Stimulated activated CD8-positive, alpha-beta memory T cell treated with anti-CD3 and anti-CD28 coated beads, Interleukin-15, amount 100 ng/mL, for 1 hour (primary cell): ENCODE measurements around the gene PLCD3.

Source experiments
- DNase-seq: peaks from one replicate; pipeline ENCODE4 v3.0.0-alpha.2; 2020; ENCODE audit warnings: low read depth

PLCD3 gene, protein sequence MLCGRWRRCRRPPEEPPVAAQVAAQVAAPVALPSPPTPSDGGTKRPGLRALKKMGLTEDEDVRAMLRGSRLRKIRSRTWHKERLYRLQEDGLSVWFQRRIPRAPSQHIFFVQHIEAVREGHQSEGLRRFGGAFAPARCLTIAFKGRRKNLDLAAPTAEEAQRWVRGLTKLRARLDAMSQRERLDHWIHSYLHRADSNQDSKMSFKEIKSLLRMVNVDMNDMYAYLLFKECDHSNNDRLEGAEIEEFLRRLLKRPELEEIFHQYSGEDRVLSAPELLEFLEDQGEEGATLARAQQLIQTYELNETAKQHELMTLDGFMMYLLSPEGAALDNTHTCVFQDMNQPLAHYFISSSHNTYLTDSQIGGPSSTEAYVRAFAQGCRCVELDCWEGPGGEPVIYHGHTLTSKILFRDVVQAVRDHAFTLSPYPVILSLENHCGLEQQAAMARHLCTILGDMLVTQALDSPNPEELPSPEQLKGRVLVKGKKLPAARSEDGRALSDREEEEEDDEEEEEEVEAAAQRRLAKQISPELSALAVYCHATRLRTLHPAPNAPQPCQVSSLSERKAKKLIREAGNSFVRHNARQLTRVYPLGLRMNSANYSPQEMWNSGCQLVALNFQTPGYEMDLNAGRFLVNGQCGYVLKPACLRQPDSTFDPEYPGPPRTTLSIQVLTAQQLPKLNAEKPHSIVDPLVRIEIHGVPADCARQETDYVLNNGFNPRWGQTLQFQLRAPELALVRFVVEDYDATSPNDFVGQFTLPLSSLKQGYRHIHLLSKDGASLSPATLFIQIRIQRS

DNA sequence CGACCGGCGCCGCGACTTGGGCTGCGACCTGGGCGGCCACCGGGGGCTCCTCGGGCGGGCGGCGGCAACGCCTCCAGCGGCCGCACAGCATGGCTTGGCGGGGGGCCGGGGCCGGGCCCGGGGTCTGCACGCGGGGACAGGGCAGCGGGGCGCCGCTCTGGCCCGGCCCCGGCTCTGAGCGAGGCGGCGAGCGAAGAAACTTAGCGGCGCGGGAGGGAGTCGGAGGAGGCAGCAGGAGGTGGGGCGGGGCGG, at the start of gene PLCD3:
Gene PLCD3, minus strand, starts transcription at position 196 of the 252 bp plus-strand sequence. Its CDS starts 105 bp downstream, at position 91.
- no peak for DNase-seq

DNA sequence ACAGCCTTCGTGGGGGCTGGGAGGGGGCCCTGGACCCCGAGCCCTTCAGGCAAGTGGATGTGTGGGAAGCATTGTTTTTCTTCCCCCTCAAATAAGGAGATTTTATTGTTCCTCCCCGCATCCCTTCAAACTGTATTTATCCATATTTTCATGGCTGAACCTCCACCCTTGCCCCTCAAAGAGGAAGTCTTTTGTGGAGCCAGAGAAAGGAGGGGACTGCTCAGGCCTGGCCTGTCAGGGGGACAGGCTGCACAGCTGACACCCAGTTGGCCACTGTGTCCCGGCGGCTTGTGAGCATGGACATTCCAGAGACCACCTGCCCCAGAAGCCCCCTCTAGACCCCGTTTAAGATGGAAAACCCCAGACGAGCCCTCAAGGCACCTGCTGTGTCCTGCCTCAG, 45.2 kb upstream of the PLCD3 start:
- DNase-seq: no peak

- DNase-seq: no peak
Observed at GRCh38 chr17:45175759-45176115, 43.4 kb upstream of the PLCD3 start.

GRCh38 chr17:45172541-45173286, 40.4 kb upstream of the PLCD3 start:
- peak; percentile 20 for DNase-seq

DNA sequence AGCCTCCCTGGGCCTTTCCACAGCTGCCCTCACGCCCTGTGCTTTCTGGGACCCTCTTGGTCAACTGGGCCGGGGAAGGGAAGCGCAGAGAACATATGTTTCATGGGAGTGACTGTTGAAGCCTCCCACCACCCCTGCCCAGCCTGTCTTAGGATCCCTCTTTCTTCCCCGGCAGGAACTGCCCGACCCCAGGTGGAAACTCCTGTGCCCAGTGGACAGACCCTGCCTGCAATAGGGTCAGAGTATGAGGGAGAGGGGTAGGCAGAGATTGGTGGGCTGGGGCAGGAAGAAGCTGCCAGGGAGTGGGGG, 39.9 kb upstream of the PLCD3 start:
- DNase-seq: no peak

DNA sequence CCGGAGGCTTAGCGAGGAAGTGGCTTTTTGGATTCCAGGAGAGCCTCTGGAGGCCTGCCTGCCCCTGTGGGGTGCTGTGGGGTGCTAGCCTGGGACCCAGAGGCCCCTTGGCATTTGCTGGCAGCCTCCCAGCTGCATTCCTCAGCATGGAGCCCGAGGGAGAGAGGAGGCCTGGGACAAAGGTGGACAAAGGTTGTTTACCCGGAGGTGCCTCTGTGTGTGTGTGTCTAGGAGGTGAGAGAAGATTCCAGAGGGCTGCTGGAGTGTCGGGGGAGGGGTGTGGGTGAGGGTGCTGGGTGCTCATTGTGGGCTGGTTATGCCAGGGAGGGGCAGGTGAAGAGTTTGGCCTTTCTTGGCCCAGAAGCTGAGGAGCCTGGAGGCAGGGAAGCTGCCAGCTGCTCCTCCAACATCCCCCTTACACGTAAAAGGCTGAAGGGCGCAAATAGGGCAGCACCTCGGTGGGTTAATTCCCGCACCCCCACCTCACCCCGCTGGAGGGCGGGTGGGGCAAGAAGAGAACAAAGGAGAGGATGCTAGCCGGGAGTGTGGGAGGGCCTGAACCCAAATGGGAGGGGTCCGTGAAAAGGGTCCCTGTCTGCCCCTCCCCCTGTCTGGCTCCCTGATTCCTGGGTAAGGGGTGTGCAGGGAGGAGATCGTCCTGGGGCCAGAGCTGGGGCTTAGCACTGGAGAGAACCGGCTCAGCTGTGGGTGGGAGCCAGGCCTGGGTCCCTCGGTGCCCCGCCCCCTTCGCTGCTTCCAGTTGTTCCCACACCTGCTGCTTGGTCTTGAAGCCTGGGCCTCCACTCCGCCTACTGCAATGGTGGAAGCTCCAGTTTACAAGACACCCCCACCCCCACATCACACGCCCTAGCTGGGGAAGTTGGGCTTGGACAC, 39.3 kb upstream of the PLCD3 start:
- DNase-seq: no peak

- no peak for DNase-seq
Observed at GRCh38 chr17:45170931-45171337, 38.6 kb upstream of the PLCD3 start.

DNA sequence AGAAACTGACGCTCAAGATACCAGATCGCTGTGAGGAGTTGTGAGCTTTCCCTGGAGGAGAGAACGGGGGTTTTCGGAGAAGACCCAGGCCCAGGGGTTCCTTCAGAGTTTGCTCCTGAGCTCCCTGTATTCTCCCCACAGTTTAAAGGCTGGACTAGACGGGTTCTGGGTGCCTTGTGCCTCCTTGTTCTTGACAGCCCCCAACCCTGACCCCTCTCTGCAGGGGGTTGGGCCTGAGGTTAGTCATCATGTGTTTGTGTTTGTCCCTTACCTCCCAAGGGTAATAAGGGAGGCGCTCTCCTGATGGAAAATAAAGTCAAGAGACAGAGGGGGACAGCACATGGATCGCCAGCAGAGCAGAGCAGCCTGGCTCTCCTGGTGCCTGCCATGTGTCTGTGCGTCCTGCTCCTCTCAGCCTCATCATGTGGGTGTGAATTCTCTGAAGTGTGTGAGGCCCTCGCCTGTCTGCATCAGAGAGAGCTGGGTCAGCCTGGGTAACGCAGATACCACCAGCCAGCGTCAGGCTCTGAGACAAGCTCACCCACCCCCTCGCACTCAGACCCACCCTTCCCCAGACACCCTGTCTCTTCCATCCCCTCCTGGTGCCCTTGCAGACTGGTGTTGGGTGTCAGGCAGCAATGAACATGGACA, 38.1 kb upstream of the PLCD3 start:
- no peak for DNase-seq

DNA sequence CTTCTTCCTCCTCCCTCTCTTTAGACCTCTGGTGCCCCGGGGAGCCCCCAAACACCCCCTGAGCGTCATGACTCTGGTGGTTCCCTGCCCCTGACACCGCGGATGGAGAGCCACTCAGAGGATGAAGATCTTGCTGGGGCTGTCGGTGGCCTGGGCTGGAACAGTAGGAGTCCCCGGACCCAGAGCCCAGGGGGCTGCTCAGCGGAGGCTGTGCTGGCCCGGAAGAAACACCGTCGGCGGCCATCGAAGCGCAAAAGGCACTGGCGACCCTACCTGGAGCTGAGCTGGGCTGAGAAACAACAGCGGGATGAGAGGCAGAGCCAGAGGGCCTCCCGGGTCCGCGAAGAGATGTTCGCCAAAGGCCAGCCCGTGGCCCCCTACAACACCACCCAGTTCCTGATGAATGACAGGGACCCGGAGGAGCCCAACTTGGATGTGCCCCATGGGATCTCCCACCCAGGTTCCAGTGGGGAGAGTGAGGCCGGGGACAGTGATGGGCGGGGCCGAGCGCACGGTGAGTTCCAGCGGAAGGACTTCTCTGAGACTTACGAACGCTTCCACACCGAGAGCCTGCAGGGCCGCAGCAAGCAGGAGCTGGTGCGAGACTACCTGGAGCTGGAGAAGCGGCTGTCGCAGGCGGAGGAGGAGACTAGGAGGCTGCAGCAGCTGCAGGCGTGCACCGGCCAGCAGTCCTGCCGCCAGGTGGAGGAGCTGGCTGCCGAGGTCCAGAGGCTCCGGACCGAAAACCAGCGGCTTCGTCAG, 36.9 kb upstream of the PLCD3 start:
- no peak for DNase-seq

DNA sequence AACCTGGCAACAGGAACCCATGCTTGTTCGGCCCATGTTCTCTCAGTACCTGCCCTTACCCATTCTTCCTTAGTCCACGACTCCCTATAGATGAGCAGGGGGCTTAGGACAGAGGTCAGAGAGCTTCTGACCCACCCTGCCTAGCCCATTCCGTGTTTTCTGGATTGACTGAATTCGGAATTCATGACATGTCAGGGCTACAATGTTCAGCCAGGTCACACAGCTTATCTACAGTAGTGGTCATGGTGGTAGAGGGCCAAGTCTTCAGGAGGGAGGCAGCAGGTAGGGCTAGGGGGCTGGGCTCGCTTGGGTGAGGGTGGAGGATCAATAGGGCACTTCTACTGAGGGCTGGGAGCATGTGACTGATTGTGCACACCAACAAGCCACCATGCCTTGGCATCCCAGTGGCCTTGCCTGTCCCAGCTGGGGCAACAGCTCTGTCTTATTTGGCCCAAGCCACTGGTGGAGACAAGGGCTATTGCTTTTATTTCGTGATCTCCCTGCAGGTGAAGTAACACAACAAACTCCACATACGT, 32.5 kb upstream of the PLCD3 start:
- no peak for DNase-seq

GRCh38 chr17:45162025-45162687, 29.8 kb upstream of the PLCD3 start:
- DNase-seq: no peak

- peak; percentile 99 for DNase-seq
Observed at GRCh38 chr17:45161288-45162024, 29.1 kb upstream of the PLCD3 start, which contains the start of gene HEXIM2. Gene HEXIM2 (plus strand): TSS chr17:45161875. CDS start chr17:45162794, 919 bp downstream.

DNA sequence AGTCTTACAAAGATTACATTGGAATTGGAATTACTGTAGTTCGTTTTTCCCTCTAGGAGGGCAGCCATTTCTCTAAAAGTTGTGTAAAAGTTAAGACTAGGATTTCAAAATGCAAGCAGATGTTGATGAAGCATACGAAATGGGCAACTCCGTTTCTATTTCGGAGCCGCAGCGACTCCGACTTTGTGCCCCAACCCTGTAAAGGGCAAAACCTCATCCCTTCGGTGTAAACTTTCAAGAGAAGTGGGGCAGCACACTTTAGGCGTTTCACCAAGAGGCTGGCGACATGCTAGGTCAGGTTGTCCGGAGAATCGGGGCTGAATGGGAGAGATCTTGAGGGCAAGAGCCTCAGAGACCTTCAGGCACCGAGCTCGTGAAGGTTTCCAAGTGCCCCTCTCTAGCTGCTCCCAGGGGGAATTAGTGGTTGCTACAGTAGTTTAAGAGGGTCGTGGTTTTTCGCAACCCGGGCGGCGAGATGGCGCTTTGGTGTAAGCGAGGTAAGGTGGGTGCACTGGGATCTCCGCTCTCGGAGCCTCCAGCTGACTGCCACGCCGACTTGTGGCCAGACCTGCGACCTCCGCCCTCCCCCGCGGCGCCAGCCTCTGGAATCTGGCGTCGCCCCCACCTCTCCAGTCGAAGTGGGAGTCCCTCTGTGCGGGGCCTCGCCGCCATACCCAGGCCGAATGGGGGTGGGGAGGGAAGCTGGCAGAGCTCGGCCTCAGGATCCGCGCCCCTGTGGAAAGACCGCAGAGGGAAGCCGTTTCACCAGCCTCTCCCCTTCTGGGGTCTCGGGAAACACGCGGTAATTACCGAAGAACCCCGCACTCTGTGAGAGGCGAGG, 28.4 kb upstream of the PLCD3 start:
- DNase-seq: no peak

DNA sequence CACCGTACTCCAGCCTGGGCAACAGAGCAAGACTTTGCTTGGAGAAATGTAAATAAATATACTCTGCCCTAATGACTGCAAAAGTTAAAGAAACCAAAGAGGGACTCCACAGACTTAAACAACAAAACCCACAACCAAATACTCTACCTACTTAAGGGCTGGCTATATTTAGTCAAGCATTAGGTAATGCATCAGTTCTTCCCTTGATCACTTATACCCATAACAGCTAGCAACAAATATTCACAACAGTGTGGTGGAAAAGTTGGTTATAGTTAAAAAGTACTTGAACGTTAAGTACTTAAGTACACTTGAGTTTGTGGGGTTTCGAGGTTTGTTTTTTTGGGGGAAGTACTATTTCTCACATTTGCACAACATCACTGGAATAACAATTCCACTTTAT, 23.9 kb upstream of the PLCD3 start:
- no peak for DNase-seq

- DNase-seq: no peak
Observed at GRCh38 chr17:45155483-45155882, 23.2 kb upstream of the PLCD3 start.

- no peak for DNase-seq
Observed at GRCh38 chr17:45155029-45155428, 22.7 kb upstream of the PLCD3 start.

DNA sequence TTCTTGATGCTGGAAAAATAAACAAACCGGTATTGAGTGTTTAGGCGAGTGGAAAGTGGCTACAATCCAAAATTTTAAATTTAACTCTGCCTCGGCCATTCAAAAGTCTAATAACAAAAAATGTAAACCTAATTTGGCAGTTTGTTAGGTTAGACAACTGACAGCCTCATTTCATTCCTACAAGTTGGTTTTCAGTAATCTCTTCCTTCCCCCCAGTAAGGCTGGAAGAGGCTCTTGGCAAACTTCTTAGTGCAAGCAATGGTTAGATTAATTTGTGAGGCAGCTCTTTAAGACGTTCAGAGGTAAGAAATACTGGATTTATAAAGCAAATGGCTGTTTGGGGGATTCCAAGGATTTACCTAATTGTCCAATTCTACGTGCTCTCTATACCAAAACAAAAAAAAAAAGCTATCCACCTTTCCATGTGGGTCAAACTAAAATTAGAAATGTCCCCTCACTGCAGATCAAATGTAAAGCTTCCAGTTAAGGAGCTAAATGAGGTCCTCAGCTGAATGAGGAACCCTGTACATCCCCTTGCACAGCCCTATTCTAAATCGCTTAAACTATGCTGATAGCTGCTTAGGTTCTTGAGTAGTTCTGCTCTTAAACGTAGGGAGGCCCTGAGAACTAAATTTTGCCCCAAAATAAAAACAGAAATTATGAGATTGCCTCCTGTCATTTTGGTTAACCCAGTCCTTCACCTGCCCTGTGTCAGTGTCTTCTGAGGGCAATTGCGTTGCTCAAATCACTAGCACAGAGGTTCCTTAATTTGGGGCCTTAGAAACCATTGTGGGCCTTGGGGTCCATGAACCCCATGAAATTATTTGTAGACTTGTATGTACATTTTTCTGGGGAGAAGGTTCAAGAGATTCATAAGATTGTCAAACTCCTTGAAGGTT, 18.8 kb upstream of the PLCD3 start:
- no peak for DNase-seq
